HG03520 (cell line): ENCODE measurements around the gene ACTA2.

ENCODE experiments used
- ATAC-seq: cut with Tn5 transposase; IDR thresholded peaks from one replicate; pipeline ENCODE4 v1.9.1; 2021; ENCODE audit warnings: mild to moderate bottlenecking, moderate library complexity; ENCODE audit not compliant: unreplicated experiment

ACTA2 gene

DNA sequence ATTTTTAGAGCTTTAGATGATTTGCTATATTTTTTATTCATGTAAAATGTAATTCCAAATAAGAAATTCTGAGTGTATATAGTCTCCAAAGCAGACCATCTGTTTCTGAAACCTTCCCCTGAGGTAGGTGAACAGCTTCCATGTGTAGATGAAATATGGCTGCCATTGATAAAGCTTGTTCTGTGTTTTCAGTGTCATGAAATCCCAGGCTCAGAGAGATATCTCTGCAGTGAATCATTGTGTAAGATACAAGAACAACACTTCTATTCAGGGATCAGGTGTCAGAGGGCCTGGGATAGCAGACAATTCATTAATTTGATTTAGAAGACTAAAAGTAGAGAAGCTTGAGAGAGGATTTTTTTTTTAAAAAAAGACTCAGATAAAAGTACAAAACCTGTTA, 29.1 kb downstream of the ACTA2 start:
- ATAC-seq, result no peak

DNA sequence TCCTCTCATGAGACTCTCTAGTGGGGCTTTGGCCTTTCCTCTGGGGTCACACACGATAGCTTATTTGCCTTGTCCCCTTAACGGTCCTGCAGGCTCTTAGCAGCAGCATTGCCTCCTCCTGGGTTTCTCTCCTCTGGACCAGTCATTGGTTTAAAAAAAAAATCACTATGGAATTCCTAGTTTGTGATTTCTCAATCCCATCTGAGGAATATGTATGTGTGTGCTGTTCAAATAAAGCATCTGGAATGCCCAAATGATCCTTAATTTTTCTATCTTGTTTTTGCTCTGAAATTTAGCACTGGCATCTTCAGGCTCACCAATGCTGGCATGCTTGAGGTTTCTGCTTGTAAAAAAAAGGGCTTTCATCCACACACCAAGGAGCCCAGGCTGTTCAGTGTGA, 30.5 kb downstream of the ACTA2 start:
- ATAC-seq, result no peak

DNA sequence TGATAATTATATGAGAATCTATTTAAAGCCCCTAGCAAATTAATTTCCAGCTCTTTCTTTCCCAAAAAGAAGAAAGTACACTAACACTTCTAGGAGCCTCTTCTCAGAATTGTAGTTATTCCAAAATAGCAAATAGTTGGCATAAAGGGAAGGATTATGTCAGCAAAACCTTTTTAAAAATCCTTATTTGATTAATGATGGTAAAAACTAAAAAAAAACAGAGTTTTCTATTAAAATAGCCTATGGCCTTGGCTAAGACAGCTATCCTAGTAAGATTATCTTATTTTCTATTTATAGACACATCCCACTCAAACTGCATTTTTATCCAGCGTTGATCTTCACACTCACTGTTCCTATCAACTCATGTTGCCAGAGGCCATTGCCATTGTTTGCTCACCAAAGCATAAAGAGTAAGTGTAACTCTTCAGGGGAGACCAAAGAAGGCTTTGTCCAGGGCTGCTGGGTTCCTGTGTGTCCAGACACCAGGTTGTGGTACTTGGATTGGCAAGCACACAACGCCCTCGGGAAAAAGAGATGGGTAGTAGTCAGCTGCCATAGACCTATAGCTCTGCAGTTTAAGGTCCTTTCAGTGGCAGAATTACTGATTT, 31.5 kb downstream of the ACTA2 start:
- ATAC-seq, result no peak

DNA sequence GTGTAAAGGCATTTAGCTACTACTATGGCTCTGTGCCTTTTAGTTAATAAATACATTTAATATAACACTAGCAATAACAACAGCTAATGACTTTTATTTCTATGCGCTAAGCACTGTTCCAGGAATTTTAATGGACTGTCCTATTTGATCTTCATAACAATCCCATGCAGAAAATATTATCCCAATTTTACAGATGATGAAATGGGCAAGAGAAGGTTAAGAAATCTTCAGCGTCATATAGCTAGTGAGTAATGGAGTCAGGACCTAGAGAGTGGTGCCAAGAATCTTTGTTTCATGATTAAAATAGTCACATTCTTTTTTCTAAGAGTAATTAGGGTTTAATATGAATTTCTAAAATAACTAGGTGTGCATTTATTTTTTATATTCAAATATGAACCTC, 32.4 kb downstream of the ACTA2 start:
- ATAC-seq, result no peak

DNA sequence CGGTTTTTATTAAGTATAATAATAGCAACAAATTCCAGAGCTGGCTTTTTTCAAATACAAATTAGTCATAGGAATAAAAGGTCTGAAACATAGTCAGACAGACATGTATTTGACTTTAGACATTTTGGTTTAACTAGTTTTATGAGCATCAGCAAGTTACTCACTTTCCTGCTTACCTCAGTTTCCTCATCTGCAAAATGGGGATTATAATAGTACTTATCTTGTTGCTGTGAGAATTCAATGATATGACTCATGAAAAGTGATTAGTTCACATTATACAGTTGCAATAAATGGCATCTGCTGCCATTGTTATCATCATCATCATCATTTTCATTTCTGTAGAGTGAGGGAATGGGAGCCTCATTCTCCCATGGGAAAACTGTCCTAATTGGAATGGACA, 33.5 kb downstream of the ACTA2 start:
- ATAC-seq, result no peak

DNA sequence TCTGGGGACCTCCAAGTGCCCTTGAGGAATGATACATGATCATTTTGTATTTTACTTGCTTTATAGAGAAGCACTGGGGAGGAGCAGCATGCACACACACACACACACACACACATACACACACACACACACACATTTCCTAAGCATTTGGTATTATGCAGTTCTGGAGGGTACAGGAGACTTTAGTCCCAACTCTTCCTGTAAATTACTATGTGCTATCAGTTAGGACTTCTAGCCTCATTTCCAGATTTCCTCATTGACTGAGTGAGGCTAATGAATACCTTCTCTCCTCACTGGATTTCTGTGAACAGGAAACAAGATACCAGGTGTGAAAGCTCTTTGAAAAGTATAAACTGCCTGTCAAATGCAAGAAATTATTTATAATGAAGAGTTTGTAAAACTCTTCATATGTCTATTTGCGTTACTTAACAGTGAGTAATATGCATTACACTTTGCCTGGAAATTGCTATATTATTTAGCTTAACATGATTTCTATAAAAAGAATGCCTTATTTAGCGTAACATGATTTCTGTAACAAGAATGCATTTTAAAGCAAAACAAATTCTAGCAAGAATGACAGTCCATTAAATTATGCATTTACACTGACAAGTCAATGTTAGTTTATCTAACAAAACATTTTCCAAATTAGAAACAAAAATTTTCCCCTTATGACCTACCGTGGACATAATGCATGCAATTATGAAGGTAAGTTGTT, 34.2 kb downstream of the ACTA2 start:
- no peak for ATAC-seq

DNA sequence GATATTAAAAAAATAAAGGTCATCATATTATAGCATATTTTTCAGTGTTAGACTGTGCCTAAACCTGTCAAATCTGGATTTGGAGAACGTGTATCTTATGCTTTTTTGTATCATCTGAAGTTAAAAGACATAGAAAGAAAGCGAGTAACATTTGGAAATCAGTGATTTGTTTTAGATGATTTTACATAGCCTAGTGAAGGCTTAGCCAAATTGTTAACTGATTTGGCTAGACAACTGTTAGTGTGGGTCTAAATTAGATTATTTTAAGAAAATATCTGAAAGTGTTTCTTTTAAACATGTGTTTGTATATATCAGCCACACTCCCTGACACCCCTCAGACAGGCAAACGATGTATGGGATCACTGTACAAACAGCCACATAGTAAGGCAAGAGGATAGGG, 35.6 kb downstream of the ACTA2 start:
- no peak for ATAC-seq

DNA sequence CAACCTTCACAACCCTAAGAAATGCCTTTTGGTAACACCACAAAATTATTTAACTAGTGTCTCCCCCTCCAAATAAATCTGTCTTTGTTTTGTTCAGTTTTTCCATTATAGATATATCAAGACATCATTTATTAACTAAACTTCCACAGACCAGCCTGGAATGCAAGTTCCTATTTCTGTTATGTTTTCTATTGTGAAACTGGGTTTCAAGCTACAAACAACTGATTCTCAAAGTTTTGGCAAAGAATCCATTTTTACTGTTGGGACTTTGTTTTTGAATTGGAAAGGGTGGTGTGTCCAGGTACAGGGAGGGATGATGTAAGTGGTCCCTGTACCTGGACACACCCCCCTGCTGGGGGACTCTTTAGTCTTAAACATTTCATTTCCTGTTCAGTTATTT, 36.3 kb downstream of the ACTA2 start:
- no peak for ATAC-seq

DNA sequence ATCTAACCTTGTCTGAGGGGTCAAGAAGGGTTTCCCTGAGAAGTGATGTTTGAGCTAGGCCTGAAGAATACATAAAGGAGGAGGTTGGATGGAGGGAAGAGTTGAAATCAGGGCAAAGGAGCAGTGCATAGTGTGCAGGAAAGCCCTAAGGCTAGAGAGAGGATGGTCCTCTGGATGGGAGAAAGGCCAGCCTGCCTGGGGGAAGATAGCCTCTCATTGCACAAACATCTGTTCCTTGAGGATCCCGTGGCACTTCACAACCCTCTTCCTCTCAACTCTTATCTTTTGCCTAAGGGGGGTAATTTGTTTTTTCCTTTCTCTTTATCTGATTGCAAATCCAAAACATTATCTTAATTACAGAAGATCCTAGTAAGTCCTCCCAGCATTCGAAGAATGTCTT, 36.8 kb downstream of the ACTA2 start:
- ATAC-seq, result no peak

DNA sequence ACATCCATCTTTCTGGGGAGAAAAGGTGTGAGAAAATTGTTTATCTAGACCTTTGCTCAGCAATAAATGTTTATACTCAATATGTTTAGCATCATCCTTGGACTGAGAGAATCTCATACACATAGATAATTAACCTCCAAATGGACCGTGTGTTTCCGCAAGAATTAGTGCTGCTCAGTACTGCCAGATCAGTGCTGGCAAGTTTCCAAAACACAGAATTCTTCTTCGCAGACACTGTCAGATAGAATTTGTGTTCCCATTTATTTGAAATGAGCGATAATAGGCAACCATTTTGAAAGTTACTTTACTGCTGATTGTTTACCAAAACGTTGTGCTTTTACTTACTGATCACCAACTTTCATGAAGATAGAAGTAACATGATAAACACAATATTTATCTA, 38.8 kb downstream of the ACTA2 start:
- no peak for ATAC-seq

DNA sequence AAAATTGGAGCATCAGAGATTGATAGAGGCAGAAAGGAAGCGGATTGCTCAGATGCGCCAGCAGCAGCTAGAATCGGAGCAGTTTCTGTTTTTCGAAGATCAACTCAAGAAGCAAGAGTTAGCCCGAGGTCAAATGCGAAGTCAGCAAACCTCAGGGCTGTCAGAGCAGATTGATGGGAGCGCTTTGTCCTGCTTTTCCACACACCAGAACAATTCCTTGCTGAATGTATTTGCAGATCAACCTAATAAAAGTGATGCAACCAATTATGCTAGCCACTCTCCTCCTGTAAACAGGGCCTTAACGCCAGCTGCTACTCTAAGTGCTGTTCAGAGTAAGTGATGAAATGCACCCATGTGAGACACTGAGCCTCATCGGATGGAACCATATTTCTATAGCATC, 39.4 kb downstream of the ACTA2 start:
- ATAC-seq, result no peak

DNA sequence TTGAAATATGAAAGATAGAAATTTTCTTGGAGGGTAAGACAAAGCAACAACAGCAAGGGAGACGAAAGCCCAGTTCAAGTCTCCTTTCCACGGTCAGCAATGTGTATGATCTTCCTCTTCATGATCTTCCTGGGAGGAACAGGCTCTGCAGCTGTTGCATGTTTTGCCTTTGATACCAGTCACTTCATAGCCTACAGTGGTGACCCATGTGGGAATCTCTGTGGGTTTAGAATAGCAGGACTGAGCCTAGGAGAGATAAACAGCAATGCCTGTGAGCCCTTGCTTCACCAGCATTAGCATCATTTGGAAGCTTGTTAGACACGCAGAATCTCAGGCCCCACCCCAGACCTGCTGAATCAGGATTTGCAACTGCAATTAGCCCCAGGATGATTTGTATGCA, 40.7 kb downstream of the ACTA2 start:
- ATAC-seq, result no peak

DNA sequence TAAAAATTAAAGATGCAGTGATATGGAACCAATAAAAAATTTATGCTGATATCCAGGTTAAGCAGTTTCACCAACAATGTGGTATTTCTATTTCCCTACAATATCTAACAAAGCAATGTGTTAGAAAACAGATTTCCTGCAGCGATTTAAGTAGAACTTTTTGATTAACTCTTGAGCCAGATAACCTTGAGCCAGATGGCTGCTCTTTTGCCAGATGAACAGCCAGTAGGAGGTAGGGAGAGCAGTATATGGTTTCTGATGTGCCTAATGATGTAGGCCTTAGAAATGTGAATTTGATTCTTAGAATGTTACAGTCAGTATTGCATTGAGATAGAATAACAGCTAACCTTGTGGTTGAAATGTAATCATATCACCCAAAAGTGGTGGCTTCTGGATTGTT, 41.5 kb downstream of the ACTA2 start:
- no peak for ATAC-seq

DNA sequence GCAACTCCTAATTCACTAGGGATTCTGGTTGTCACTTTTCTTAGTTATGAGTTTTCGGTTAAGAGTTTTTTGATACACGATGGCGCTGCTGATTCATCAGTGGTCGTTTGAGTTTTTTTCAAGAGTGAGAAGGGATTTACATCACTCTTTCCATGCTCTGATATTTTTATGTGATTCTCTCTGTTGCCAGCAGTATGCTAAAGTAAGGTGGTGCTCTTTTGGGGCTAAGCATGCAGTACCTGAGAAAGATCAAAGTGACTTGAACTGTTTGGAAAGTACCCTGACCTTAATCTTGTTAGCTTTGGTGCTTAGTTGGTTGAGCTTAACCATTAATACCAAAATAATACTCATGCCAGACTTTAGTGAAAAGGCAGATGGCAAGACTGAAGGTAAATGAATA, 44.4 kb downstream of the ACTA2 start:
- no peak for ATAC-seq

DNA sequence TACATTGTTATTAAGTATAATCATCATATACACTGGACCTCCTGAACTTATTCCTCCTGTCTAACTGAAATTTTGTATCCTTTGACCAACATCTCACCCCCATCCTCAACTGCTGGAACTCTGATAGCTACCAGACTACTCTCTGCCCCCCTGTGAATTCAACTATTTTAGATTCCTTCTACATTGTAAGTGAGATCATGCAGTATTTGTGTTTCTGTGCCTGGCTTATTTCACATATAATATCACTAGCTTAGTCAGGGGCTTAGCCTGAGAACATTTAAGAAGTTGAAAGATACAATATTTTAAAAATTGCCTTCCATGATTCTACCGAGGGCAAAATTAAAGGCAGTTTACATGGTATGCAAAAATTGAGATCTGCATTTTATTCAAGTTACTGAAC, 45.7 kb downstream of the ACTA2 start:
- ATAC-seq, result no peak

DNA sequence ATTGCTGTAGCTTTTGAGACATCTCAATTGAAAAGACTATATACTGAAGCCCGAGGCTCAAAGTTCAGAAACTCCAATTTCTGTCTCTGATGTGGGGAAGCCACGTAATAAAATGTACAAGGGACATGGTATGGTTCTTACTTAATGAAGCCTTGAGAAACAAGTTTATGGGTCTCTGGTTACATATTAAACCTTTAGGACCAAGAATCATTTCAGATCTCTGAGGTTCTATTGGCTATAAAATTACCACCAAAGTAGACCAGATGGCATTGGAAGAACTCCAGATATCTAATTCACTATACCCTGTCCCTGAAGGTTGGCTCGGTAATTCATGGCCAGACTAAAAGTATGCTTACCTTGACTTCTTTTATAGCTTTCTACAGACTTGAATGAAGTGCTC, 48.9 kb downstream of the ACTA2 start:
- ATAC-seq, result no peak

DNA sequence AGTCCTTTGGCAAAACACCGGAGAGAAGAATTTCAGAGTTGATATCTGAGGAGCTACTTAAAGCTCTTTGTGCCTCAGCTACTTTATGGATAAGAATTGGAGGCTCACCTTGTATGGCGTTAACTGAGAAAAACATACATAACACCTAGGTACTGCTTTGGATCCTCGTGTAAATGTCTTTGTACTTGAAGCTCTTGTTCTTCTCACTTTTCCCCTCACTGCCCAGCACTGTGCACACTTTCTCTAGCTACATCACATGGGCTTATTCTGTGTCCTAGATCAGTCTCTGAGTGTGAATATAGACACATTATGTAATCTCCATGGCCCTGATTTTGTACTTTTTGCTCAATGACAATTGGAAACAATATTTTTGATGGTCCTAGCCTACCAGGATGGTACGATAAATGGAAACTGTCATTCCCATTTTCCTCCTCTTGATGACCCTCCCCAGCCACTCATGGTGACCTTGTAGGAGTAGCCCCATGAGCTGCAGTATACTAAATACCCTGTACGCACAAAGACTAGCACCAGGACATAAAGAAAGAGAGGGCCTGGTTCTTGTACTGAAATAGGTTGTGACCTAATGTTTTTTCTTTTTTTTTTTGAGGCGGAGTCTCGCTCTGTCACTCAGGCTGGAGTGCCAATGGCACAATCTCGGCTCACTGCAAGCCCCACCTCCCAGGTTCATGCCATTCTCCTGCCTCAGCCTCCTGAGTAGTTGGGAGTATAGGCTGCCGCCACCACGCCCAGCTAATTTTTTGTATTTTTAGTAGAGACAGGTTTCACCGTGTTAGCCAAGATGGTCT, 50.4 kb downstream of the ACTA2 start:
- ATAC-seq, result peak; percentile 42

DNA sequence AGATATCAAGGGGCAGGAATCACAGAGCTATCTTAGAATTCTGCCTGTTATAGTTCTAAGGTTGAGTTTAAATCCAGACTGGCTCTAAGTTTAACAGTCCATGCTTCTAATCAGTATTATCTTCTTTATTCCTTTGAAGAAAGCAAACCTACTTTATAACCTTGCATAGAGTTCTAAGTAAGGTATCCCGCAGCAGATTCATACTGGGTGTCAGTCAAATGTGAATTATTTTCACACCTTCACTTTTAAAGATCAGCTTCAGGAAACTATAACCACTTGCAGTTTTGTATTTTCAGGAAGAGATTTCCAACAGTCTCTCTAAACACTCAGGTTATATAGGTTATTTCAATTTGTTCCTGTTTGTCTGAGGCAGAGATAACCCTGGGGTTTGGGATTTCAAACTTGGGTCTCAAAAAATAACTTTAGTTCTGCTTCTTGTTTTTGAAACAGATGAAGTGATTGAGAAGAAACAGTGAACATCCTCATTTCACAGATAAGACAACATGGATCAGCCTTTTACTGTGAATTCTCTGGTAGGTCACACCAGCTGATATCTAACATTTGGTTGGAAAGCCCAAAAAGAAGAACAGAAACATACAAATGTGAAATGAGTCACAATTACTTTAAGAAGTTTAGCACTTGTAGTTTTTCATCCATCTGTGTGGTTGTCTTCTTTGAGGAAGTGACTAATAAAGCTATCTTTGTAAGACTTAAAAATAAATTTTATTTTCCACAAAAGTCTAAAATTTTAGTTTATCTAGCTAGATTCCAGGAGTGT, 51.2 kb downstream of the ACTA2 start:
- ATAC-seq, result peak; percentile 79

DNA sequence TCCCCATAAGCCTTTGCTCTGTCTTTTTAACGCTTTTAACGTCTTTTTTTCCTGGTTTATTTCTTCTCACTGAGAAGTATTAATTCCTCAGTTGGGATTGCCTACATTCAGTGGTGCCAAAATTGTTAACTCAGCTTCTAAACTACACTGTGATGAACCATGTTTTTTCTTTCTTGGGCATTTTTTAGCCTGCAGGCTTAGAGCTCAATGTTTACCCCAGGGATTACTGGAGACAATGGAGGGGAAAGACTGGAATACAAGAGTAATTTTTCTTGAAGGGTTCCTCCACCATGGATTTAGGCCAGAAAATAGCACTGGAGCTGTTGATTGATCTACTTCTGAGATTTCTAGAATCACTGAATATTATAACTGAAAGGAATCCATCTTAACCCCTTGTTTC, 52.7 kb downstream of the ACTA2 start:
- no peak for ATAC-seq

DNA sequence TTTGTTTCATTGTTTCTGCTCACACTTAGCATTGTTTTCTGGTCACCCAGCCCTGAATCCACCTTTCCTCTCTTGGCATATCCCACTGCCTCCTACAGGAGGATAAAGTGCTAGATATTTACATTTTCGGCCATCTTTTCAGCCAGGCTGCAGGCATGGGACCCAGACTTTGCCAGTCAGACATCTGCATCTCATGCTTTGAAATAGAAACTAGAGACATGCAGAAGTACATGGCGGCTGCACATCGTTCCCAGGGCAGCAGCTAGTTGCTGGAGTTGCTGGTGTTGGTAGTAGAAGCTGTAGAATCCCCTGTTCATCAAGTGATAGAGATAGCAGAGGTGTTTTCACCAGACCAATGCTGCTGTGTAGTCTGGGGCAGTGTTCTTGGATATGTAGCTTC, 53.8 kb downstream of the ACTA2 start:
- ATAC-seq, result no peak
